GM12892 (cell line): ENCODE measurements around the gene TRIP12.
"Not testable (repeated sequence)": the region's sequence is repeated elsewhere in the genome, so short reads cannot be mapped to it uniquely, and the experiment has no call there.

Experiments
- DNase-seq: peaks from one replicate; pipeline ENCODE4 v3.0.0; 2011; ENCODE audit not compliant: insufficient read length
- FAIRE-seq: peaks from 2 replicates; lab custom pipeline; 2011; peaks lifted over from hg19 to GRCh38; lab: Jason Lieb, UNC
- POLR2A ChIP-seq: IDR thresholded peaks from 2 replicates; pipeline ENCODE4 v1.6.1; 2011; ENCODE audit warnings: low read depth, low read length, control low read depth
- POLR2AphosphoS5 ChIP-seq: IDR thresholded peaks from 2 replicates; pipeline ENCODE4 v1.6.1; 2011; ENCODE audit warnings: low read depth, low read length, control low read depth
- TAF1 ChIP-seq: IDR thresholded peaks from 2 replicates; pipeline ENCODE4 v1.6.1; 2011; ENCODE audit warnings: low read depth, mild to moderate bottlenecking, control low read depth, low read length, borderline replicate concordance

The TRIP12 gene

DNA sequence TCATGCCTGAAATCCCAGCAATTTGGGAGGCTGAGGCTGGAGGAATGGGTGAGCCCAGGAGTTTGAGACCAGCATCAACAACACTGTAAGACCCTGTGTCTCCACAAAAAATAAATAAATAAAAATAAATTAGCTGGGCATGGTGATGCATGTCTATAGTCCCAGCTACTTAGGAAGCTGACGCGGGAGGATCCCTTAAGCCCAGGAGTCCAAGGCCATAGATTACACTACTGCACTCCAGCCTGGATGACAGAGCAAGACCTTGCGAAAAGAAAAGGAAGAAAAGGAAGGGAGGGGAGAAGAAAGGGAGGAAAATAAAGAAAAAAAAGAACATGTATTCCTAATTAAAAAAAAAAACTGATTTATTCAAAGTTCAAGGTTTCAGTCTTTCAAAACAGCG, 78.2 kb downstream of the TRIP12 start:
- no peak for TF ChIP-seq TAF1
- FAIRE-seq: no peak

DNA sequence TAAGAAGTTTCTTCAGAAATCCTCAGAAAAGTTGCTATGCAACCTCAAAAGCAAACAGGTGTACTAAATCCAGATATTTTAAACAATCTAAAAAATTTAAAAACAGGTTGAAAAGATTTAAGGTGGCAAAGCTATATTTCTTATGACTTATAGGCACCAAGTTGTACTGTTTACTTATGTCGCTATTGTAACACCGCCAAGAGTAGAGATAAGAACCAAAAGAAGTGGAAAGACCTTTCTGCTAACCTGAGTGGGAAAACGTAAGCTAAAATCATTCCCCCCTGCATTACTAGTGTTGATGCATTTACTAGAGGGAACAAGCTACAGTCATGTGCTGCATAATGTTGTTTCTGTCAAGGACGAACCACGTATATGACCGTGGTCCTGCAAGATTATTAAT, 83.1 kb downstream of the TRIP12 start:
- FAIRE-seq (no peak), DNase-seq (no peak)

More for the DNA sequence above, 78.2 kb downstream of the TRIP12 start:
- DNase-seq: no peak

DNA sequence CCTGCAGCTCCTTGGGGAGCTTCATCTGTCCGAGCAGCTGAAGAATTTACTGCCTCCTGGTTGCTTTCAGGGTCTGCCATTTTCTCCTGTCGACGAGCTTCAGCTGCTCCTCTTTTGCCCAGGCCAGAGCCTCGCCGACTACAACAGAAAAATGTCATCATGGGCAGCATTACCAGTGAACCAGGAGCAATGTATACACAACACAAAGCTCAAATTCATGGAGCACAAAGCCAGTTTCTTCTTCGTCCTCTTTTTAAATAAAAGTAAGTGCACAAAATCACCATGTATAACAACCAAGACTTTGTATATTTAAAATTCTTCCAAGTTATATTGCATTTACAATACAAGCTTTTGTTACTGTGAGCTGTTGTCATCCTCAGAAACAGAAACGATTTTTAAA, 85.0 kb downstream of the TRIP12 start:
- TF ChIP-seq POLR2AphosphoS5 (no peak), TAF1 (no peak), POLR2A (no peak)
- FAIRE-seq: no peak
- no peak for DNase-seq

More for the DNA sequence above, 83.1 kb downstream of the TRIP12 start:
- no peak for TF ChIP-seq TAF1
- TF ChIP-seq POLR2A: no peak
- TF ChIP-seq POLR2AphosphoS5: no peak

DNA sequence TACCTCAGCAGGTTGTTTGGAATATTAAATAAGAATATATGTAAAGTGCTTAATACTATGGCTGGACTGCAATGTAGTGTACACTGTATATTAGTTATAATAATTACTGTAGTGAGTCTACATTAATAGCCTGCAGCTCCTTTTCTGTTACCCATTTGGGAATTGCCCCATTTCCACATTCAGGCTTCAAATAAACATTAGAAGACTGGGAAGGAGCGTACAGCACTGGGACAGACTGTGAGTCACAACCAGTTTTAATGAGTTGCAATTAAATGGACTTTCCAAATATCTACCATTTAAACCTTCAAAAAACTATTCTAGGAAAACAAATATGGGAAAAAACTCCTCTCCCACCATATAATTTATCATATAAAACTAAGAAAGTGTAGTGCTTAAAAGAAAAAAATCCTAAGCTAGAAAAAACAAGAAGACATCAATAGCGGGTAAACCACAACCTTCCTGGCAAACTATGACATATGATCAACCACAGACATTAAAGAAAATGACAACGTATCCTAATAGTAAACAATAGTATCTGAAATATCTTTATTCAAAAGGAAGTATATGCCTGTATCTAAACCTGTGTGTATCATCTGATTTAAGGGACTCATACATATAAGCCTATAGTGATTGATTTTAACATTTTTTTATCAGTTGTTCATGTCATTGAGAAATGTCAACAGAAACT, 86.1 kb downstream of the TRIP12 start:
- TF ChIP-seq POLR2AphosphoS5: no peak
- TF ChIP-seq TAF1: no peak
- no peak for TF ChIP-seq POLR2A
- FAIRE-seq (no peak), DNase-seq (no peak)

DNA sequence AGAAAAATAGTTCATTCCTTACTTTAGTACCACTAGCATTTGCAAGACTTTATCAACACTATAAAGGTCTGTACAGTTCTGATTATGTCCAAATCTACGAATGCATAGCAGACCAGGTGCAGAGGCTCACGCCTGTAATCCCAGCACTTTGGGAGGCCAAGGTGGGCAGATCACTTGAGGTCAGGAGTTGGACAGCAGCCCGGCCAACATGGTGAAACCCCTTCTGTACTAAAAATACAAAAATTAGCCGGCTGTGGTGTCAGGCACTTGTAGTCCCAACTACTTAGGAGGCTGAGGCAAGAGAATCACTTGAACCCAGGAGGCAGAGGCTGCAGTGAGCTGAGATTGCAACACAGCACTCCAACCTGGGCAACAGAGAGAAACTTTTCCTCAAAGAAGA, 87.4 kb downstream of the TRIP12 start:
- FAIRE-seq: peak; percentile 24

DNA sequence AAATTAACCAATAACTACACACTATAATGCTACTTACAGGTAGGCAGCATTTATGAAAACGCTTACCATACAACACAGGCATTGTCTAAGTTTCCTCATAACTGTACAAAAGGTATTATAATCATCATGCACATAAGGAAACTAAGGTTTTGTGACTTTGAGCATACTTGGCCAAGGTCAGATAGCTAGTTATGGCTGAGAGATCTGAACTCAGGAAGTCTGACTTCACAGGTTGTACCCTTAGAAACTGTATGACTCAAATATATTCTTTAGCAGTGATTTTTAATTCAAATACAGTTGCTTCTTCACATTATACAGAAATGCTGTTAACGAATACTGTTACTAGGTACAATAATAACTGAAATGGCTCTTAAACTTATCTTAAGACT, 89.3 kb downstream of the TRIP12 start:
- DNase-seq (no peak), FAIRE-seq (peak; percentile 36)
- TF ChIP-seq TAF1 (no peak), POLR2AphosphoS5 (no peak), POLR2A (no peak)

More for the DNA sequence above, 87.4 kb downstream of the TRIP12 start:
- DNase-seq: not testable (repeated sequence)

DNA sequence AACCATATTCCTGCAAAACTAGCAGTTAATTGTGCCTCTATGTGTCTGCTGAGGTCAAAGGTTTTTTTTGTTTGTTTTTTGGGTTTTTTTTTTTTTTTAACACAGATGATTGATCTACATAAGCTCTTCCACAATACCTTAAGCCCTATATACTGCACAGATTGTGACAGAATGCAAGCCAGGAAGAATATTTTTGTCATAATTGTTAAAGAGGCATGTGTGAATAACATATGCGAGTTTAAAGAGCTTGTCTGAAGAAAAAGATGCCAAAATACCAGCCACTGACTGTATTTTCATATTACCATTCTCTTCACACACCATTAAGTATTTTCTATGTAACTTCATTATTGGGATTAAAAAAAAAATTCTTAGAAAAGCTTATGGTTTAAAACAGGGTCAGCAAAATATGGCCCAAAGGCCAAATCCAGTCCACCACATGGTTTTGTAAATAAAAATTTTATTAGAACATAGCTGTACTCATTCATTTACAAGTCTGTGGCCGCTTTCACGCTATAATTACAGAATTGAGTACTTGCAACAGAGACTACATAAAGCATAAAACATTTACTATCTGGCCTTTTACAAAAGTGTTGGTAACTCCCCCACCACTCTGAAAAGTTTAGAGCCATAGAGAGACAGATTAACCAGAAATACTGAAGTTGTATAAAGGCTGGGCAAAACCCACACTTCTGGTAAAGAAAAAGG, 89.9 kb downstream of the TRIP12 start:
- DNase-seq: no peak
- no peak for TF ChIP-seq POLR2AphosphoS5
- no peak for TF ChIP-seq POLR2A
- no peak for TF ChIP-seq TAF1
- FAIRE-seq: no peak

DNA sequence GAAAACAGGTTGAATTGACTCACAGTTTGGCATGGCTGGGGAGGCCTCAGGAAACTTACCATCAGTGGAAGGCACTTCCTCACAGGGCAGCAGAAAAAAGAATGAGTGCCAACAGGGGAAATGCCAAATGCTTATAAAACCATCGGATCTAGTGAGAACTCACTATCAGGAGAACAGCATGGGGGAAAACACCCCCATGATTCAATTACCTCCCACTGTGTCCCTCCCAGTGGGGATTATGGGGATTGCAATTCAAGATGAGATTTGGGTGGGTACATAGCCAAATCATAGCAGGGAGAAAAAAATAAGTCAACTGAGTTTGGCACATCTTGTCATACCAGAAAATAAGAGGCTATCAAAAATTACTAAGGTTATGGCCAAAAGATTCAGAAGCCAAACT, 96.3 kb downstream of the TRIP12 start:
- DNase-seq: no peak
- TF ChIP-seq POLR2AphosphoS5: no peak
- TF ChIP-seq TAF1: no peak
- no peak for FAIRE-seq

DNA sequence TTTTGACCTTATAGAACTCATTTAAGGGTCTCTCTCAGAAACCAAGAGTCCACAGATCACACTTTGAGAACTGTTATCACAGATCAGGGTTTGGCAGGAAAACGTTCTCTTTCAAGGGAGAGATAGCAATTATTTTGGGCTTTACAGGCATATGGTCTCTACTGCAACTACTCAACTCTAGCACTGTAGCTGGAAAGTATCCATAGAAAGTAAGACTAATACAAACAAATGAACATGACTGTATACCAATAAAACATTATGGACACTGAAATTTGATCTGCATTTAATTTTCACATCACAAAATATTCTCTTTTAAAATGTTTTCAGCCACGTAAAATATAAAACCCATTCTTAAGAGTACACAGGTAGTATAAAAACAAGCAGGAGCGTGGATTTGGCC, 100.5 kb downstream of the TRIP12 start:
- DNase-seq: no peak
- no peak for FAIRE-seq
- TF ChIP-seq TAF1 (no peak), POLR2A (no peak), POLR2AphosphoS5 (no peak)

DNA sequence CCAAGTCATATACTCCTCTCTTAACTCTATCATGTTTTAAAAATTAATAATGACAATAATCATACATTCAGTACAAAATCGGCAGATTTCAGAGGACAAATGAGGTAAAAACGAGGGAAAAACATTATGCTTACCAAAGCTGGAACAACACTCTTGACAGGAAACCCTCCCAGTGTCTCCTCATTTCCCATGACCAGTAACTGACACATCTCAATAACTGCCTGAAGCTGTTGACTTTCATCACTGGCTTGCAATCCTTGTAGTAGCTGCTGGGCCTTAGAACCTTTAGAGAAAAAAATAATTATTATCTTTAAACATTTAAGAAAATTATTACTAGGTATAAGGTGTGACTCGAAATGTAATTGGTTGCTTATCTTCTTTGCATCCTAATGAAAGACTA, 103.6 kb downstream of the TRIP12 start:
- TF ChIP-seq TAF1 (no peak), POLR2A (no peak), POLR2AphosphoS5 (no peak)
- FAIRE-seq: peak; percentile 65
- no peak for DNase-seq

DNA sequence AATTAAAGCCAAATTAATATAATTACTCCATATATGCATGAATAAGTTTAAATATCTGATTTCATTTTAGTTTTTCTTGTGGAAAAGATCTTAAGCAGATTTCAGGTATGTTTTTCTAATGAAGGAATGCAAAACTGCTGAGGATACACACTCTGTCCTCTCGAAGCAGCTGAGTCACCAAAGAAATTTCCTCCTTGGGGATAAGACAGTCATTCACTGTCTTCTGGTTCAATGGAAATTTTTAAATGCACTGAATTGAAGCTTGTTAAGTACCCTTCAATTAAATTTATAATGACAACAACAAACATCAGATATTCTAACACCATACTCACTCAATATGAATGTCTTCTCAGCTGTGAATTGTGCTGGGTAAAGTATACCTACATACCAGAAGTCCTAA, 106.0 kb downstream of the TRIP12 start:
- no peak for TF ChIP-seq POLR2A
- TF ChIP-seq TAF1: no peak
- TF ChIP-seq POLR2AphosphoS5: no peak
- FAIRE-seq (no peak), DNase-seq (no peak)

DNA sequence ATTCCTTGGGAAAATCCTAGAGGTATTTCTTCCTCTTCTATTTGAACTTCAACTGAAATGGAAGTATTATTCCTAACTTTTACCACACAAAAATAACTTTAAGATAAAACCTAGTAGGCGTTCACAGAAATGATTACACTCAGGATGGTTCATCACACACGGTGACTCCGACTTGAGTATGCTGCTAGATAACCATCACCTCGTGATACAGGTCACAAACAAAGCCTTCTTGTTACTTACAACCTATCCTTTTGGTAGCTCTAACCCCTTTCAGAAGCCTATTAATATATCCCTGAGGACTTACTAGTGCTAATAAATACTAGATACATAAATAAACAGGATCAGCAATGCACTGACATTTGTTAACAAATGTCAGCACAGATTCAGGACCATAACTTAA, 106.5 kb downstream of the TRIP12 start:
- FAIRE-seq: no peak
- TF ChIP-seq POLR2AphosphoS5 (no peak), POLR2A (no peak), TAF1 (no peak)
- DNase-seq: no peak
